ENCODE results near the gene TSPAN14. TPM values are rescaled to one million over a fixed set of nuclear protein-coding genes. Genes with fewer than 3 reads are reported as not detected.

TSPAN14 gene
- total and polyA plus RNA-seq, 2 of the 13 experiments (the other 11 are each of a cell fraction or from before 2014, with no cell fraction given) = 24.1 to 80.6 TPM

GRCh38 chr10:80464557-80465450 is 10.7 kb downstream of the TSPAN14 start (continued):
- TF ChIP-seq, protein P1, sequence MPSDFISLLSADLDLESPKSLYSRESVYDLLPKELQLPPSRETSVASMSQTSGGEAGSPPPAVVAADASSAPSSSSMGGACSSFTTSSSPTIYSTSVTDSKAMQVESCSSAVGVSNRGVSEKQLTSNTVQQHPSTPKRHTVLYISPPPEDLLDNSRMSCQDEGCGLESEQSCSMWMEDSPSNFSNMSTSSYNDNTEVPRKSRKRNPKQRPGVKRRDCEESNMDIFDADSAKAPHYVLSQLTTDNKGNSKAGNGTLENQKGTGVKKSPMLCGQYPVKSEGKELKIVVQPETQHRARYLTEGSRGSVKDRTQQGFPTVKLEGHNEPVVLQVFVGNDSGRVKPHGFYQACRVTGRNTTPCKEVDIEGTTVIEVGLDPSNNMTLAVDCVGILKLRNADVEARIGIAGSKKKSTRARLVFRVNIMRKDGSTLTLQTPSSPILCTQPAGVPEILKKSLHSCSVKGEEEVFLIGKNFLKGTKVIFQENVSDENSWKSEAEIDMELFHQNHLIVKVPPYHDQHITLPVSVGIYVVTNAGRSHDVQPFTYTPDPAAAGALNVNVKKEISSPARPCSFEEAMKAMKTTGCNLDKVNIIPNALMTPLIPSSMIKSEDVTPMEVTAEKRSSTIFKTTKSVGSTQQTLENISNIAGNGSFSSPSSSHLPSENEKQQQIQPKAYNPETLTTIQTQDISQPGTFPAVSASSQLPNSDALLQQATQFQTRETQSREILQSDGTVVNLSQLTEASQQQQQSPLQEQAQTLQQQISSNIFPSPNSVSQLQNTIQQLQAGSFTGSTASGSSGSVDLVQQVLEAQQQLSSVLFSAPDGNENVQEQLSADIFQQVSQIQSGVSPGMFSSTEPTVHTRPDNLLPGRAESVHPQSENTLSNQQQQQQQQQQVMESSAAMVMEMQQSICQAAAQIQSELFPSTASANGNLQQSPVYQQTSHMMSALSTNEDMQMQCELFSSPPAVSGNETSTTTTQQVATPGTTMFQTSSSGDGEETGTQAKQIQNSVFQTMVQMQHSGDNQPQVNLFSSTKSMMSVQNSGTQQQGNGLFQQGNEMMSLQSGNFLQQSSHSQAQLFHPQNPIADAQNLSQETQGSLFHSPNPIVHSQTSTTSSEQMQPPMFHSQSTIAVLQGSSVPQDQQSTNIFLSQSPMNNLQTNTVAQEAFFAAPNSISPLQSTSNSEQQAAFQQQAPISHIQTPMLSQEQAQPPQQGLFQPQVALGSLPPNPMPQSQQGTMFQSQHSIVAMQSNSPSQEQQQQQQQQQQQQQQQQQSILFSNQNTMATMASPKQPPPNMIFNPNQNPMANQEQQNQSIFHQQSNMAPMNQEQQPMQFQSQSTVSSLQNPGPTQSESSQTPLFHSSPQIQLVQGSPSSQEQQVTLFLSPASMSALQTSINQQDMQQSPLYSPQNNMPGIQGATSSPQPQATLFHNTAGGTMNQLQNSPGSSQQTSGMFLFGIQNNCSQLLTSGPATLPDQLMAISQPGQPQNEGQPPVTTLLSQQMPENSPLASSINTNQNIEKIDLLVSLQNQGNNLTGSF (CRISPR knock-in tag; IDR thresholded peaks at IDR 0.05) = no peak
- 0 out of 2 replicates have a peak, but pooled peaks have one; percentile 27 for TF ChIP-seq NCOA2 (CRISPR knock-in tag; IDR thresholded peaks at IDR 0.05)
- no peak for TF ChIP-seq SNAI1 (CRISPR knock-in tag; IDR thresholded peaks at IDR 0.05; ENCODE audit: borderline replicate concordance)
- no peak for TF ChIP-seq ELF1 (CRISPR knock-in tag; IDR thresholded peaks at IDR 0.05)
- TF ChIP-seq ZNF432 (CRISPR knock-in tag; IDR thresholded peaks at IDR 0.05; ENCODE audit: borderline replicate concordance) = no peak
- no peak for TF ChIP-seq ZNF512B (CRISPR knock-in tag; IDR thresholded peaks at IDR 0.05; ENCODE audit: borderline replicate concordance)
- TF ChIP-seq ZNF451 (CRISPR knock-in tag; IDR thresholded peaks at IDR 0.05) = 0 out of 2 replicates have a peak, but pooled peaks have one; percentile 29
- TF ChIP-seq, protein P2, sequence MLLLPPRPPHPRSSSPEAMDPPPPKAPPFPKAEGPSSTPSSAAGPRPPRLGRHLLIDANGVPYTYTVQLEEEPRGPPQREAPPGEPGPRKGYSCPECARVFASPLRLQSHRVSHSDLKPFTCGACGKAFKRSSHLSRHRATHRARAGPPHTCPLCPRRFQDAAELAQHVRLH (CRISPR knock-in tag; IDR thresholded peaks at IDR 0.05; ENCODE audit: borderline replicate concordance, low read depth) = no peak
- no peak for TF ChIP-seq MTA3 (CRISPR knock-in tag; IDR thresholded peaks at IDR 0.05)
- no peak for TF ChIP-seq SMARCE1 (IDR thresholded peaks at IDR 0.05; ENCODE audit: borderline replicate concordance)
- no peak for TF ChIP-seq MTF1 (CRISPR knock-in tag; IDR thresholded peaks at IDR 0.05)
- TF ChIP-seq HOXA5 (CRISPR knock-in tag; IDR thresholded peaks at IDR 0.05) = no peak
- no peak for TF ChIP-seq ETV5 (CRISPR knock-in tag; IDR thresholded peaks at IDR 0.05; ENCODE audit: borderline replicate concordance)
- no peak for TF ChIP-seq ZNF646 (CRISPR knock-in tag; IDR thresholded peaks at IDR 0.05)
